ENCODE results near the gene PEX26.

PEX26 gene

DNA sequence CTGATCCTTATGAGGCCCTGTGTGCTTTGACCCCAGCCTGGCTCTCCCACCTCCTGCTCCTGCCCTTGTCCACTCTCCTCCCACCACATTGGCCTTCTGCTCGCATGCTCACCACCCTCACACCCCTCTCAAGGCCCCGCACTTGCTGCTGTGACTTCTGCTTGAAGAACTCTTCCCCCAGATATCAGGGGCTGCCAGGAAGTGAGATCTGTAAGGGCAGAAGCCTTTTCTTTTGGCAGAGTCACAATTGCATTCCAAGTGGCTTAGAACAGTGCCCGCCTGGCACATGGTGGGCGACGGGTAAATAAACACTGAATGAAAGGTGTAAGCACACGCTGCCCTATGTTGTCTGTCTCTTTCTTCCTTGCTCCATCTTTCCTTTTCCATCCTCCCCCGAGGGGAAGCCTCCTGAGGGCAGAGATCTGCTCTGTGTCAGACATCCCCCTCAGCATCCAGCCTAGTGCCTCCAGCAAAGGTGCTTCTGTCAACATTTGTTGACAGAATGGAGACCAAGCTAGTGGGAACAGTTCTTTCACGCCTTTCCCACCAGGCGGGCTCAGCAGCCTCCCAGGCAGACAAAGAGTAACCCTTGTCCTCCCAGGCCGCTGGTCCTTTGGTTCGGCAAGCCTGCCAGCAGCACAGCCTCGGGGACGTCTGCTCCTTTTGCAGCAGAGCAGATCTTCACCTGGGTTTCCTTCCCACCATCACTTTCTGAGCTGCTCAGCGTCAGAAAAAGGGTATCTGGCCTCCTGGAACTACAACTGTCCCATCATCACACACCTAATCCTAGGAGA is 10.0 kb upstream of the PEX26 start:
- no peak overlapping the region for H4K8ac ChIP-seq (ENCODE audit: low read length)
- peak overlapping the region; percentile 58 for H3K9ac ChIP-seq (ENCODE audit: low read length)
- no peak overlapping the region for H3K4me2 ChIP-seq (ENCODE audit: low read length, poor library complexity, severe bottlenecking)
- no peak overlapping the region for H3K23ac ChIP-seq (ENCODE audit: low read length in 2 of 2)
- no peaks in the 10 kb centered on the region for H3K9me3 ChIP-seq (ENCODE audit: control insufficient read depth, low read length)
- H2BK120ac ChIP-seq (ENCODE audit: low read depth, low read length), result no peak overlapping the region
- no peak overlapping the region for H4K91ac ChIP-seq (ENCODE audit: low read length)
- H3K4ac ChIP-seq (ENCODE audit: low read depth in 1 of 2, low read length in 2 of 2), result no peak overlapping the region
- peaks cover 40% of the 10 kb centered on the region for H3K4me1 ChIP-seq (ENCODE audit: control insufficient read depth, insufficient read depth, low read depth, low read length)
- H3K27me3 ChIP-seq (ENCODE audit: control insufficient read depth in 1 of 2, insufficient read depth in 1 of 2, low read length in 2 of 2), result peaks cover 0 to 4% of the 10 kb centered on the region in 2 experiments
- no peak overlapping the region for H3K18ac ChIP-seq (ENCODE audit: low read depth in 1 of 2, low read length in 2 of 2)
- no peak overlapping the region for H2AFZ ChIP-seq (ENCODE audit: low read depth, low read length)
- H3K79me1 ChIP-seq (replicated peaks; ENCODE audit: low read length, poor library complexity, severe bottlenecking), result no peaks in the 10 kb centered on the region
- H3K36me3 ChIP-seq (ENCODE audit: control insufficient read depth in 1 of 2, insufficient read depth in 2 of 2, low read depth in 1 of 2, low read length in 2 of 2), result no peaks in the 10 kb centered on the region
- H2AK5ac ChIP-seq (ENCODE audit: low read length, severe bottlenecking), result peak overlapping the region; percentile 90
- peak overlapping the region; percentile 77 for H3K27ac ChIP-seq (ENCODE audit: low read length, poor library complexity, severe bottlenecking)
- no peak for DNase-seq
- no peak overlapping the region for H3K14ac ChIP-seq (ENCODE audit: low read length in 2 of 2)
- no peak overlapping the region for H3K4me3 ChIP-seq (ENCODE audit: insufficient read depth in 1 of 2, low read depth in 1 of 2, low read length in 2 of 2)
- H2BK15ac ChIP-seq (ENCODE audit: low read depth, poor library complexity, severe bottlenecking), result no peak overlapping the region
- WGBS, result 78% methylated on average over 13 of the region's 14 CpGs
- peak overlapping the region in 1 of 2 experiments; percentile 2 for H2BK12ac ChIP-seq (ENCODE audit: low read length in 2 of 2)
- H2BK5ac ChIP-seq (ENCODE audit: low read depth, low read length, poor library complexity, severe bottlenecking), result peak overlapping the region; percentile 70

GRCh38 chr22:18068381-18068988 is 9.3 kb upstream of the PEX26 start:
- DNase-seq, result no peak
- Histone ChIP-seq H3K36me3 (ENCODE audit: control insufficient read depth in 1 of 2, insufficient read depth in 2 of 2, low read depth in 1 of 2, low read length in 2 of 2) (no peaks in the 10 kb centered on the region), H3K9me3 (ENCODE audit: control insufficient read depth, low read length) (no peaks in the 10 kb centered on the region), H2BK120ac (ENCODE audit: low read depth, low read length) (no peak overlapping the region), H4K8ac (ENCODE audit: low read length) (no peak overlapping the region), H3K27me3 (ENCODE audit: control insufficient read depth in 1 of 2, insufficient read depth in 1 of 2, low read length in 2 of 2) (peaks cover 0 to 4% of the 10 kb centered on the region in 2 experiments), H2AFZ (ENCODE audit: low read depth, low read length) (no peak overlapping the region), H4K91ac (ENCODE audit: low read length) (no peak overlapping the region), H2BK12ac (ENCODE audit: low read length in 2 of 2) (no peak overlapping the region), H2BK15ac (ENCODE audit: low read depth, poor library complexity, severe bottlenecking) (no peak overlapping the region), H3K79me1 (replicated peaks; ENCODE audit: low read length, poor library complexity, severe bottlenecking) (no peaks in the 10 kb centered on the region), H3K14ac (ENCODE audit: low read length in 2 of 2) (no peak overlapping the region), H3K4ac (ENCODE audit: low read depth in 1 of 2, low read length in 2 of 2) (no peak overlapping the region), H3K4me2 (ENCODE audit: low read length, poor library complexity, severe bottlenecking) (no peak overlapping the region), H2BK5ac (ENCODE audit: low read depth, low read length, poor library complexity, severe bottlenecking) (peak overlapping the region; percentile 33), H2AK5ac (ENCODE audit: low read length, severe bottlenecking) (peak overlapping the region; percentile 78), H3K4me3 (ENCODE audit: insufficient read depth in 1 of 2, low read depth in 1 of 2, low read length in 2 of 2) (no peak overlapping the region), H3K27ac (ENCODE audit: low read length, poor library complexity, severe bottlenecking) (peak overlapping the region; percentile 78), H3K9ac (ENCODE audit: low read length) (peak overlapping the region; percentile 58), H3K18ac (ENCODE audit: low read depth in 1 of 2, low read length in 2 of 2) (no peak overlapping the region), H3K23ac (ENCODE audit: low read length in 2 of 2) (no peak overlapping the region), H3K4me1 (ENCODE audit: control insufficient read depth, insufficient read depth, low read depth, low read length) (peaks cover 34% of the 10 kb centered on the region)
- WGBS, result 57% methylated on average over 3 of the region's 3 CpGs

DNA sequence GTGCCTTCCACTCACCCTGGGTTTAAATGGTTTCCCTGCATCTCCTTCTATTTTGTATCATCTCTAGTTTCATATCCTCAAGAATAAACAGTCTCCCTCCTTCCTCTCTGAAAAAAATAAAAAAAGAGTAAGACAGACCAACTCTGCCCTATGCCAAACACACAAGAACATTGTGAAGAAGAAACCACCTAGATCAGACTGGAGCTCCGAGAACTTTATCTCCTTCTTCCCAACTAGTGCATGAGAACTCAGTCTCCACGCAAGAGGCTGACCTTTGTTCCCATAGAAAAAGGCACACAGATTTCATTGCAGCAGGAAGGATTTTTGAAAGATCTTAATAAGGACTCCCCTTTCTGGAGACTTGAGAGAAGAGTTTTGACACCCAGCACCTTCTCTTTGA is 8.7 kb upstream of the PEX26 start:
- Histone ChIP-seq H3K4me1 (ENCODE audit: control insufficient read depth, insufficient read depth, low read depth, low read length) (peaks cover 31% of the 10 kb centered on the region), H3K9ac (ENCODE audit: low read length) (peak overlapping the region; percentile 58), H3K27me3 (ENCODE audit: control insufficient read depth in 1 of 2, insufficient read depth in 1 of 2, low read length in 2 of 2) (peaks cover 0 to 4% of the 10 kb centered on the region in 2 experiments), H3K18ac (ENCODE audit: low read depth in 1 of 2, low read length in 2 of 2) (no peak overlapping the region), H3K4me3 (ENCODE audit: insufficient read depth in 1 of 2, low read depth in 1 of 2, low read length in 2 of 2) (no peak overlapping the region), H2BK15ac (ENCODE audit: low read depth, poor library complexity, severe bottlenecking) (no peak overlapping the region), H2BK5ac (ENCODE audit: low read depth, low read length, poor library complexity, severe bottlenecking) (no peak overlapping the region), H3K4me2 (ENCODE audit: low read length, poor library complexity, severe bottlenecking) (no peak overlapping the region), H2AK5ac (ENCODE audit: low read length, severe bottlenecking) (peak overlapping the region; percentile 60), H3K4ac (ENCODE audit: low read depth in 1 of 2, low read length in 2 of 2) (no peak overlapping the region), H3K79me1 (replicated peaks; ENCODE audit: low read length, poor library complexity, severe bottlenecking) (no peaks in the 10 kb centered on the region), H4K91ac (ENCODE audit: low read length) (no peak overlapping the region), H3K14ac (ENCODE audit: low read length in 2 of 2) (no peak overlapping the region), H2AFZ (ENCODE audit: low read depth, low read length) (no peak overlapping the region), H2BK120ac (ENCODE audit: low read depth, low read length) (no peak overlapping the region), H3K36me3 (ENCODE audit: control insufficient read depth in 1 of 2, insufficient read depth in 2 of 2, low read depth in 1 of 2, low read length in 2 of 2) (no peaks in the 10 kb centered on the region), H3K23ac (ENCODE audit: low read length in 2 of 2) (no peak overlapping the region), H4K8ac (ENCODE audit: low read length) (no peak overlapping the region), H3K9me3 (ENCODE audit: control insufficient read depth, low read length) (no peaks in the 10 kb centered on the region), H2BK12ac (ENCODE audit: low read length in 2 of 2) (no peak overlapping the region), H3K27ac (ENCODE audit: low read length, poor library complexity, severe bottlenecking) (peak overlapping the region; percentile 78)
- no peak for DNase-seq
- 96% methylated on average over 2 of the region's 2 CpGs for WGBS

DNA sequence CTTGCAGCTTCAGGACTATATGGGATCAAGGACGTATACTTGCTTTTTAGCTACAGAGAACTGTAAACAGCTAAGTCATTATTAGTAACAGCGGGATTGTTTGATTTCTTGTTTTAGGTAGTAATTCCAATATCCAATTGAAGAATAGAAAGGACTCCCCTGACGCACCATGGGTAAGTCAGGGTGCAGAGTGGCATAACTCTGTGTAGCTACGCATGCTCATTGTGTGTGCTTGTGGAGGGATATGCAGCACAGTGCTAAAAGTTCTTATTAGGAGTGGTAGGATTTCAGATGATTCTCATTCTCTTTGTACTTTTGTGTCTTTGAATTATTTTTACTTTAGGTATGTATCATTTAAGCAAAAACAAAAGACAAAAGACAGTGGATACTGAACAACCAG is 7.7 kb upstream of the PEX26 start:
- Histone ChIP-seq H2BK5ac (ENCODE audit: low read depth, low read length, poor library complexity, severe bottlenecking) (no peak overlapping the region), H3K27me3 (ENCODE audit: control insufficient read depth in 1 of 2, insufficient read depth in 1 of 2, low read length in 2 of 2) (peaks cover 0 to 4% of the 10 kb centered on the region in 2 experiments), H4K91ac (ENCODE audit: low read length) (no peak overlapping the region), H3K36me3 (ENCODE audit: control insufficient read depth in 1 of 2, insufficient read depth in 2 of 2, low read depth in 1 of 2, low read length in 2 of 2) (no peaks in the 10 kb centered on the region), H3K18ac (ENCODE audit: low read depth in 1 of 2, low read length in 2 of 2) (no peak overlapping the region), H3K9ac (ENCODE audit: low read length) (no peak overlapping the region), H2BK120ac (ENCODE audit: low read depth, low read length) (no peak overlapping the region), H3K4me1 (ENCODE audit: control insufficient read depth, insufficient read depth, low read depth, low read length) (peaks cover 24% of the 10 kb centered on the region), H3K4me3 (ENCODE audit: insufficient read depth in 1 of 2, low read depth in 1 of 2, low read length in 2 of 2) (no peak overlapping the region), H3K23ac (ENCODE audit: low read length in 2 of 2) (no peak overlapping the region), H3K4ac (ENCODE audit: low read depth in 1 of 2, low read length in 2 of 2) (no peak overlapping the region), H2AFZ (ENCODE audit: low read depth, low read length) (no peak overlapping the region), H4K8ac (ENCODE audit: low read length) (no peak overlapping the region), H2BK12ac (ENCODE audit: low read length in 2 of 2) (no peak overlapping the region), H3K27ac (ENCODE audit: low read length, poor library complexity, severe bottlenecking) (no peak overlapping the region), H3K79me1 (replicated peaks; ENCODE audit: low read length, poor library complexity, severe bottlenecking) (no peaks in the 10 kb centered on the region), H2AK5ac (ENCODE audit: low read length, severe bottlenecking) (no peak overlapping the region), H3K9me3 (ENCODE audit: control insufficient read depth, low read length) (no peaks in the 10 kb centered on the region), H2BK15ac (ENCODE audit: low read depth, poor library complexity, severe bottlenecking) (no peak overlapping the region), H3K14ac (ENCODE audit: low read length in 2 of 2) (no peak overlapping the region), H3K4me2 (ENCODE audit: low read length, poor library complexity, severe bottlenecking) (no peak overlapping the region)
- whole genome bisulfite sequencing, result 95% methylated on average over 4 of the region's 4 CpGs
- no peak for DNase-seq

Data from mesenchymal stem cell (in vitro differentiated cells and primary cell).